ENCODE data around the gene KAT6B. TPM values are rescaled to one million over a fixed set of nuclear protein-coding genes. Genes with fewer than 3 reads are reported as not detected.

Gene KAT6B
- total RNA-seq, 2 experiments from 2014 or later: 22.8 to 24.8 TPM

GRCh38 chr10:74827045-74827441, 643 bp downstream of the KAT6B start:
- ChIA-PET CTCF (interaction anchor here (1.2 kb wide), 1 partner anchor 15 kb away, joined by 3 read pairs; no protein-coding TSS in a partner anchor), POLR2A (interaction anchor here (0.6 to 1.5 kb wide), 8 partner anchors 14 to 599 kb away, joined by 3 to 5 read pairs (median 3); no protein-coding TSS in a partner anchor)
- peaks cover 3% of the 10 kb centered on the region for H3K9me3 Mint-ChIP-seq
- peaks cover 20% of the 10 kb centered on the region for H3K36me3 Mint-ChIP-seq (ENCODE audit: low read depth)
- no peak for DNase-seq
- peak overlapping the region; percentile 89 for H3K4me3 Mint-ChIP-seq
- ATAC-seq: no peak
- H3K4me1 Mint-ChIP-seq (ENCODE audit: low read depth): peaks cover 63% of the 10 kb centered on the region
- intact Hi-C loops (cut with micrococcal nuclease): loop anchor here (5.0 to 10.0 kb wide), 3 partner anchors 148 to 240 kb away; no protein-coding TSS in a partner anchor
- H3K27me3 Mint-ChIP-seq: no peaks in the 10 kb centered on the region
- TF ChIP-seq CTCF (IDR thresholded peaks at IDR 0.05): no peak
- H3K27ac Mint-ChIP-seq: peak overlapping the region; percentile 88

GRCh38 chr10:74827694-74828093, 1.3 kb downstream of the KAT6B start:
- CTCF ChIA-PET: no interaction called here
- H3K4me1 Mint-ChIP-seq (ENCODE audit: low read depth): peaks cover 58% of the 10 kb centered on the region
- POLR2A ChIA-PET: interaction anchor here (0.5 to 1.5 kb wide), 3 partner anchors 13 to 539 kb away, joined by 3 to 4 read pairs (median 3); no protein-coding TSS in a partner anchor

GRCh38 chr10:74828946-74829345, 2.5 kb downstream of the KAT6B start:
- ChIA-PET POLR2A (no interaction called here), CTCF (no interaction called here)
- Mint-ChIP-seq H3K4me1 (ENCODE audit: low read depth) (peaks cover 53% of the 10 kb centered on the region), H3K36me3 (ENCODE audit: low read depth) (peaks cover 20% of the 10 kb centered on the region), H3K9me3 (peaks cover 3% of the 10 kb centered on the region), H3K27me3 (no peaks in the 10 kb centered on the region), H3K4me3 (peak overlapping the region; percentile 29), H3K27ac (peak overlapping the region; percentile 35)
- ATAC-seq (no peak), DNase-seq (no peak)
- intact Hi-C loops (cut with micrococcal nuclease): loop anchor here (5.0 to 10.0 kb wide), 3 partner anchors 146 to 242 kb away; no protein-coding TSS in a partner anchor
- TF ChIP-seq CTCF (IDR thresholded peaks at IDR 0.05): no peak

More at GRCh38 chr10:74827694-74828093, 1.3 kb downstream of the KAT6B start:
- Mint-ChIP-seq H3K4me3 (peak overlapping the region; percentile 89), H3K27me3 (no peaks in the 10 kb centered on the region), H3K36me3 (ENCODE audit: low read depth) (peaks cover 20% of the 10 kb centered on the region), H3K9me3 (peaks cover 3% of the 10 kb centered on the region), H3K27ac (peak overlapping the region; percentile 88)
- no peak for TF ChIP-seq CTCF (IDR thresholded peaks at IDR 0.05)
- DNase-seq (no peak), ATAC-seq (no peak)
- intact Hi-C loops (cut with micrococcal nuclease): loop anchor here (5.0 to 10.0 kb wide), 3 partner anchors 147 to 240 kb away; no protein-coding TSS in a partner anchor

- no peak for DNase-seq
- peaks cover 64% of the 10 kb centered on the region for H3K4me1 Mint-ChIP-seq (ENCODE audit: low read depth)
- intact Hi-C loops (cut with micrococcal nuclease): no loop called here
- H3K27me3 Mint-ChIP-seq: no peaks in the 10 kb centered on the region
- H3K9me3 Mint-ChIP-seq: peaks cover 3% of the 10 kb centered on the region
- H3K4me3 Mint-ChIP-seq: no peak overlapping the region
- no peak for TF ChIP-seq CTCF (IDR thresholded peaks at IDR 0.05)
- no peak overlapping the region for H3K27ac Mint-ChIP-seq
- peaks cover 30% of the 10 kb centered on the region for H3K36me3 Mint-ChIP-seq (ENCODE audit: low read depth)
- ATAC-seq: no peak
- CTCF ChIA-PET: interaction anchor here (1.5 kb wide), 1 partner anchor 181 kb away, joined by 4 read pairs; no protein-coding TSS in a partner anchor
- POLR2A ChIA-PET: interaction anchor here (0.7 kb wide), 1 partner anchor 242 kb away, joined by 3 read pairs; no protein-coding TSS in a partner anchor
Observed at GRCh38 chr10:74831518-74832120, 5.2 kb downstream of the KAT6B start.

GRCh38 chr10:74835963-74836362, 9.6 kb downstream of the KAT6B start:
- Mint-ChIP-seq H3K4me3 (no peak overlapping the region), H3K27me3 (no peaks in the 10 kb centered on the region), H3K9me3 (no peaks in the 10 kb centered on the region), H3K36me3 (ENCODE audit: low read depth) (peaks cover 22% of the 10 kb centered on the region), H3K4me1 (ENCODE audit: low read depth) (peaks cover 55% of the 10 kb centered on the region), H3K27ac (no peak overlapping the region)
- ATAC-seq: no peak
- no peak for DNase-seq
- ChIA-PET POLR2A (no interaction called here), CTCF (no interaction called here)
- no peak for TF ChIP-seq CTCF (IDR thresholded peaks at IDR 0.05)
- intact Hi-C loops (cut with micrococcal nuclease): no loop called here

Measured in activated CD8-positive, alpha-beta T cell treated with anti-CD3 and anti-CD28 coated beads for 36 hours (primary cell).